HTR-8/SVneo (cell line): ENCODE data around the gene CAB39.
A peak's percentile ranks its signal among the peaks of the same experiment; 100 is the strongest.
"Not testable (repeated sequence)": the region's sequence is repeated elsewhere in the genome, so short reads cannot be mapped to it uniquely, and the experiment has no call there.

Source experiments
- DNase-seq: peaks from one replicate; pipeline ENCODE4 v3.0.0; 2011; ENCODE audit warnings: low spot score, mixed read lengths; ENCODE audit not compliant: insufficient read length
- FAIRE-seq: peaks from 2 replicates; lab custom pipeline; 2011; peaks lifted over from hg19 to GRCh38; lab: Jason Lieb, UNC

CAB39 gene

DNA sequence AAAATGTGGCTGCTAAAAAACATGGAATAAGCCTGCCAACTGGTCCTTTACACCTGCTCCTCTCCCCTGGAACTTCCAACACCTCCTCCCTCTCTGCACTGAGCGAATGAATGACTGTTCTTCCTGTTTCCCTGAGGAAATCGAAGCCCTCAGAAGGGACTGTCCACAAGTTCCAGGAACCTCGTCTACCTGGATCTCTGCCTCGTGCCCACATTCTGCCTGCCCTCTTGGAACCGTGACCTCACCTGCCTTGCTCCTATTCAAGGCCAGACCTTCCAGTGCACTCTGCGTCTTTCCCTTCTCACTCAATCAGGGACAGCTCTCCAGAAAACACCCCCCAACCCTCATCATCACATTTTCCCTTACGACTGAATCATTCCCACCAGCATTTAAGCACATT lies 4.4 kb upstream of the CAB39 start:
- DNase-seq, result no peak
- FAIRE-seq, result no peak

- DNase-seq (no peak), FAIRE-seq (no peak)
Observed at GRCh38 chr2:230711224-230711623, 1.4 kb upstream of the CAB39 start.

- no peak for FAIRE-seq
- DNase-seq, result no peak
Observed at GRCh38 chr2:230713331-230714135, 891 bp downstream of the CAB39 start.

DNA sequence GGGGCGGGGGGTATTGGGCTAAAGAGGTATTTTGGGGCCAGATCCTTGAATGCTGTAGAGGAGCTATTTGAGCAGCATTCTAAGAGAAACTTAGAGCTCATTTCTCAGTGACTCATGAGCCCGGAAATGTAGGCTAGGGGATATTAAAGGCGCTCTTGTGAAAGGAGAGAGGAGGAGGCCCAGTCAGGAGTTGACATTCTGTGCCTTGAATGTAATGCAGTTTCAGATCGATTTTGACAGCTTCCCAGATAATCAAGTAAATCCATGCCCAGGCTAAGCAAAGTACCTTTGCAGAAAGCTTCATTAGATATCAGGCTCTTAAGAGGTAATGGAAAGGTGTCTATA lies 1.5 kb downstream of the CAB39 start:
- no peak for FAIRE-seq

GRCh38 chr2:230715201-230715600 lies 2.6 kb downstream of the CAB39 start:
- DNase-seq, result no peak
- no peak for FAIRE-seq

More for the DNA sequence above, 1.5 kb downstream of the CAB39 start:
- DNase-seq, result peak; percentile 68

DNA sequence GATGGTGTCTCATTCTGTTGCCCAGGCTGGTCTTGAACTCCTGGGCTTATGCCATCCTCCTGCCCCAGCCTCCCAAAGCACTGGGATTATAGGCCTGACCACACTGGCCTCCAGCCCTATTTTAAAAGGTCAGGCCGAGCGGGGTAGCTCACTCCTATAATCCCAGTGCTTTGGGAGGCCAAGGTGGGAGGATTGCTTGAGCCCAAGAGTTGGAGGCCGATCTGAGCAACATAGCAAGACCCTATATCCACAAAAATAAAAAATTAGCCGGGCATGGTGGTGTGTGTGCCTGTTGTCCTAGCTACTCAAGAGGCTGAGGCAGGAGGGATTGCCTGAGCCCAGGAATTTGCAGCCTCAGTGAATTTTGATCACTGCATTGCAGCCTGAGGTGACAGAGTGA lies 3.9 kb downstream of the CAB39 start:
- no peak for DNase-seq
- FAIRE-seq, result no peak

DNA sequence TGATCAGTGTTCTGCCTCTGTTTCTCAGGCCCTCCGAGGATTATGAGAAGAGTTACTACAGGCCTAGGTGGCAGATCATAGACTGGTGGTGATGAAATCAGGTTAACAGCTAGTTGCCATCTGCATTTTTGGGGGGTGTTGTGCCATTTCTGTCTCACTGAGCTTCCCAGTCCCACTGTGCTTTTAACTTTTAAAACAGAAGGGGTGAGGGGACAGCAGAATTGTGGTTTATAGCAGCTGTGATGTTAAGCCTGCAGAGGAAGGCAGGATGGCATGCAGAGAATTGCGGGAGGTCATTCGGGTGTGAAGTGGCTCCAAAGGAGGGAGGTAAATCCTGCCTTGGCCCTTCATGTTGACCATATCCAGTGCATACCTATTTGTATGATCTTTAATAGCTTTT lies 5.0 kb downstream of the CAB39 start:
- FAIRE-seq (no peak), DNase-seq (no peak)

DNA sequence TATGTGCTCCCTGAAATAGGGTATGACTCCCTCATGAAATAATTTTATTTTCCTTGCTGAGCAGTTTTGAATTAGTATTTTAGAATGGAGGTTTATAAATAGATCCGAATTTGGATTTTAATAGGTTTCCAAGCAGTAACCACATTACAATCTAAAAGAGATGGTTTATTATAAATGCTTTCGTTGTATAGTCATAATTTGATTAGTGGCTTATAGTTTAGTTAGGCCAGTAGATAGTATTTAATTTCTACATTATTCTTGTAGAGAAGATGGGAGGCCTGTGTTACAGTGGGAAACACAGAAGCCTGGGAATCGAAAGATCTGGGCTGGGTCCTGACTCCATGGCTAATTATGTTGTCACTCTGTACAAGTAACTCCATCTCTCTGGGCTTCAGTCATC lies 6.7 kb downstream of the CAB39 start:
- FAIRE-seq (no peak), DNase-seq (no peak)

GRCh38 chr2:230721712-230722111 lies 9.1 kb downstream of the CAB39 start:
- DNase-seq, result no peak
- no peak for FAIRE-seq

- no peak for FAIRE-seq
- no peak for DNase-seq
Observed at GRCh38 chr2:230722207-230722885, 9.7 kb downstream of the CAB39 start.

DNA sequence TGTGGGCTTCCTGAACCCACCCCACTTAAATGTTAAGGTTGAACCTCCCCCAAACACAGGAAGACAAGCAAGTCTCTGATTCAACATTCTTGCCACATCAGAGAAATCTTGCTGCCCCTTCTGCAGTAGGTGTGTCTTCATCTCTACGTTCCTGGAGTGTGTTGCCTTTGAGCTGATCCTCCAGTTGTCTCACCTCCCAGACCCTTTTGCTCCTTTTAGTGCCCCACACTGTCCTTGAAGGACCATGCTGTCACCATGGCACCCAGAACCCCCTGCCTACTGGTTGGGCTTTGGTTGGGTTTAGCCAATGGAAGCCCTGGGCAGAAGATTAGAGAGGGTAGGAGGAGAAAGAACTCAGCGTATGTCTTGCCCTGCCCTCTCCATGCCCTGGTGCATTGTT lies 10.7 kb downstream of the CAB39 start:
- FAIRE-seq, result no peak
- no peak for DNase-seq

DNA sequence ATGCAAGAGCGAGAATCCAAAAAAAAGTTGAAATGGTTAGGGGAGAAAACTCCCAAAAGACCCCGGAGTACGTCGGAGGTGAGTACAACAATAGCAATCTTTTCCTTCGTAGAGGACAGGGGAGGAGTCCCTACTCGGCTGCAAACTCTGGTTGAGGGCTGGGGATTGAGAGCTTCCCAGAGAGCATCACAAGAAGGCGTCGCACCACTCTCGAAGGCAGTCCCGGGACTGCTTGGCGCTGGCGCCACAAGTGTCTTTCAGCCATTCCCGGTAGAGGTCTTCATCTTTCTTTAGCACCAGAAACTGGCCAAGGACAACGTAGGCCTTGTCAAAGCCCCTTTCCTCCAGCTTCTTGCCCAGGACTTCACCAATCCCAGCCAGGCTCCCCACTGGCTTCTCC lies 12.3 kb downstream of the CAB39 start:
- FAIRE-seq, DNase-seq: not testable (repeated sequence)

DNA sequence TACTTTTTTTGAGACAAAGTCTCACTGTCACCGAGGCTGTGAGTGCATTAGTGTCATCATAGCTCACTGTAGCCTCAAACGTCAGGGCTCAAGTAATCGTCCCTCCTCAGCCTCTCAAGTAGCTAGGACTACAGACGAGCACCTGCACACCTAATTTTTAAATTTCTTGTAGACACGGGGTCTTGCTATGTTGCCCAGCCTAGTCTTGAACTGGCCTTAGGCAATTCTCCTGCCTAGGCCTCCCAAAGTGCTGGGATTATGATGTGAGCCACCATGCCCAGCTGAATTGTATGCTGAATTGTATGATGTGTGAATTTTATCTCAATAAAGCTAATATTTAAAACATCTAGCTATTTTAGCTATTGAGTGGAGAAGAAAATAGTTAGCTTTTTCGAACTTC lies 18.9 kb downstream of the CAB39 start:
- FAIRE-seq, result no peak
- DNase-seq, result no peak

DNA sequence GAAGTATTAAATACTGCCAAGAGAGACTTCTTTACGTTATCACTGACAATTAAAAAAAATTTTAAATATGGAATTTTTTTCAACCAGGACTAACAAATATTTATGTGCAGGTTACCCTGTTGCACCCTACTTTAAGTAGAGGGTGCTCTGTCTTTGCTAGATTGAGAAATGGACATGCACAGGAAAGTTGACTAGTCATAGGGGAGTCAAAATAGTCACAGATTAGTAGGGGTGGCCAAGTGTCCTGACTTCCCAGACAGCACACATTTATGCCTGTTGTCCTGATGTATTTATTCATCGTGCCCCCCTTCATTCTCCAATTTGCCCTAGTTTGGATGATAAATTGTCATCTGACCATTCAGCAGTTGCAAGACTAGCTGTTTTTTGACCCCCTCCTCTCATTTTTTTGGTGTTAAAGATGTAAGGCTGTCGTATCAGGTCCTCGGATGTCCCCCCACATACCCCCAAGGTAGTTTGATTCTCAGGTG lies 20.3 kb downstream of the CAB39 start:
- DNase-seq, result no peak
- FAIRE-seq, result no peak

GRCh38 chr2:230734247-230735175 lies 21.9 kb downstream of the CAB39 start:
- no peak for DNase-seq
- FAIRE-seq, result no peak

DNA sequence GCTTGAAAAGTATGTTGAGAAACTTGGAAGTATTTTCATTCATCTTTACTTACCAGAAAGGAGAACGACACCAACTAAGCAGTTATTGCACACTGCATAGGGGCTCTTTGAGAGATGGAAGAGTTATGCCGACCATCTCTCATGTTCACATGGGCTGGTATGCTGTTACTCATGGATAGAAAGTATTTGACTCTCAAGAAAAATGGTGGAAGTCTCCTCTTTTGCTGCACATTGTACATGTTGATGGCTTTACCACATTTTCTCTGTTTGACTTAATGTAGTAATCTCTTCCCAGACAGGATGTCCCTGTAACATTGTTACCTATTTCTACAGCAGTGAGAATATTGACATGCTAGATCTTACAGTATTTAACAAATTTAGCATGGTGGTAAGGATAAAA lies 23.2 kb downstream of the CAB39 start:
- FAIRE-seq (no peak), DNase-seq (no peak)

DNA sequence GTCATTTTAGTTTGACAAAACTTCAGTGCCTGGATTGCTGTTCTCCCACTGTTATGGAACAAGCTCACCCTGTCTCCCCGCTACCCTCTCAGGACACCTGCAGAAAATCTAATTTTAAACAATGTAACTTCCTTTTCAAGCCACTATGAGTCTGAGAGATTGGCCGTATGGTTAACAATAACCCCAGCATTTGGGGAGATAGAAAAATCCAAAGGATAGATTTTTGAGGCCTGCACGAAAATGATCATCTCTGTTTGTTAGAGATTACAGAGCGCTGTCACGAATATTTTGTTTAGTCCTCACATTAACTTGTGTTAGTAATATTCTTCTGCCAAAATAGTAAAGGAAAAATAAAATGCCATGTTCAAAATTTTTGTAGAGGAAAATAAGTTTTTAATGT lies 24.7 kb downstream of the CAB39 start:
- no peak for DNase-seq
- no peak for FAIRE-seq

GRCh38 chr2:230737791-230738226 lies 25.2 kb downstream of the CAB39 start:
- DNase-seq, result no peak
- no peak for FAIRE-seq

- DNase-seq, result no peak
- FAIRE-seq, result no peak
Observed at GRCh38 chr2:230738391-230738811, 25.8 kb downstream of the CAB39 start.

DNA sequence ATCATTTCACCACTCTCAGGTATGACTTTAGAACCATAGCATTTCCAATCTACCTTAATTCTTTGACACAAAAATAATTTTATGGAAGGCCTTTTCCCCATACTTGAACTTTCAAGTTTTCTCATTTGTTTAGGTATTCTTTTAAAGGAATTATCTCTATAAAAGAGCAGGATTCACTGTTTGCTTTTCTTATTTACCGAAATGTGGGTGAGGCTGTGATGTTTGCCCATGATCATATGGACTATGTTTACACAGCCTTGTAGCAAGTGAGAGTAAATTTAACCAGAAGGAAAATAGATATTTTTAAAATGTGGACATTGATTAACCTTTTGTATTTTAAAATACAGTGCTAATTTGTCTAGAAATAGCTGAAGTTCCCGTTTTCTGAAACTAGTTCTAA lies 26.3 kb downstream of the CAB39 start:
- no peak for DNase-seq
- no peak for FAIRE-seq

DNA sequence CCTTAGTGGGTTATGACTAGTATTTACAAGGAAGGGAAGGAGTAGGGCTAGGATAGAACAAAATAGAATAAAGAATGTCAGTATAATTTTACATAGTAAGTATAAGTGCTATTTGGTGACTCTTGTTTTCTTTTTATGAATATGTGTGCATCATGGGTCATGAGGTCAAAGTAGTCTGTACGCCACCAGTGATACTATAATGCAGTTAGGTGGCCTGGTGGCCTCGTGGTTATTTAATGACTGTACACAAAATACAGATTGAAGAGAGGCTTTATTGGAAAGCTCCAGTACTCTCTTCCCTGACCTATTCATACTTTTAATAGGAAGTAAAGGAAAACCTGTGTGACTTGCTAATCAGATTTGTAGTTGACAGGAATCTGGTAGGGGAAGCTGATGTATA lies 27.3 kb downstream of the CAB39 start:
- no peak for FAIRE-seq
- no peak for DNase-seq
